H9 (cell line): ENCODE measurements around the gene KIF26B. TPM values are rescaled to one million over a fixed set of nuclear protein-coding genes. Genes with fewer than 3 reads are reported as not detected.

Experiments
- DNase-seq: peaks from one replicate; pipeline ENCODE4 v3.0.0-alpha.2; 2017
- H2AFZ ChIP-seq: one replicate; pipeline ENCODE4 v1.6.1; 2013; ENCODE audit warnings: mild to moderate bottlenecking, low read length, control low read depth, moderate library complexity
- H2AK5ac ChIP-seq: 2 replicates; pipeline ENCODE4 v1.6.1; 2013; ENCODE audit warnings: low read length, control low read depth, mixed read lengths; ENCODE audit not compliant: insufficient read length
- H2BK120ac ChIP-seq: one replicate; pipeline ENCODE4 v1.6.1; 2013; ENCODE audit warnings: low read depth, mild to moderate bottlenecking, low read length, control low read depth, inconsistent platforms; ENCODE audit not compliant: poor library complexity, severe bottlenecking
- H2BK12ac ChIP-seq: 2 replicates; pipeline ENCODE4 v1.6.1; 2013; ENCODE audit warnings: low read length, control low read depth, mixed read lengths, low read depth; ENCODE audit not compliant: insufficient read length
- H2BK15ac ChIP-seq: 2 replicates; pipeline ENCODE4 v1.6.1; 2013; ENCODE audit warnings: low read depth, low read length, control low read depth
- H2BK20ac ChIP-seq: one replicate; pipeline ENCODE4 v1.6.1; 2013; ENCODE audit warnings: low read depth, mild to moderate bottlenecking, low read length, control low read depth, inconsistent platforms; ENCODE audit not compliant: poor library complexity, severe bottlenecking
- H2BK5ac ChIP-seq: 2 replicates; pipeline ENCODE4 v1.6.1; 2013; ENCODE audit warnings: low read length, control low read depth, mixed read lengths; ENCODE audit not compliant: insufficient read length
- H3K14ac ChIP-seq: 2 replicates; pipeline ENCODE4 v1.6.1; 2013; ENCODE audit warnings: low read length, control low read depth; ENCODE audit not compliant: insufficient read depth
- H3K18ac ChIP-seq: 2 replicates; pipeline ENCODE4 v1.6.1; 2013; ENCODE audit warnings: low read depth, mild to moderate bottlenecking, mixed read lengths, low read length, control low read depth; ENCODE audit not compliant: insufficient read length
- H3K23ac ChIP-seq: 2 replicates; pipeline ENCODE4 v1.6.1; 2013; ENCODE audit warnings: low read length, control low read depth, mixed read lengths, low read depth; ENCODE audit not compliant: insufficient read length
- H3K23me2 ChIP-seq: 2 replicates; pipeline ENCODE4 v1.6.1; 2013; ENCODE audit warnings: low read depth, mild to moderate bottlenecking, mixed read lengths, low read length, control low read depth; ENCODE audit not compliant: insufficient read length, poor library complexity, severe bottlenecking
- H3K27ac ChIP-seq: 2 replicates; pipeline ENCODE4 v1.5.1; 2013; ENCODE audit warnings: low read length, control low read depth, mixed read lengths, low read depth; ENCODE audit not compliant: insufficient read length
- H3K27me3 ChIP-seq: 2 replicates; pipeline ENCODE4 v1.6.1; 2013; ENCODE audit warnings: low read length, control low read depth, inconsistent platforms; ENCODE audit not compliant: insufficient read depth
- H3K4ac ChIP-seq: 2 replicates; pipeline ENCODE4 v1.6.1; 2013; ENCODE audit warnings: low read depth, mild to moderate bottlenecking, control low read depth, inconsistent platforms, low read length, moderate library complexity
- H3K4me1 ChIP-seq: 2 replicates; pipeline ENCODE4 v1.6.1; 2013; ENCODE audit warnings: low read length, control low read depth, inconsistent platforms; ENCODE audit not compliant: insufficient read depth
- H3K4me2 ChIP-seq: 2 replicates; pipeline ENCODE4 v1.6.1; 2013; ENCODE audit warnings: low read length, control low read depth, mixed read lengths; ENCODE audit not compliant: insufficient read length, insufficient read depth
- H3K56ac ChIP-seq: 2 replicates; pipeline ENCODE4 v1.6.1; 2013; ENCODE audit warnings: low read depth, mild to moderate bottlenecking, mixed read lengths, low read length, control low read depth; ENCODE audit not compliant: insufficient read length
- H3K79me1 ChIP-seq: 2 replicates; pipeline ENCODE4 v1.6.1; 2013; ENCODE audit warnings: low read depth, mild to moderate bottlenecking, moderate library complexity, low read length, control low read depth, inconsistent platforms; ENCODE audit not compliant: insufficient read depth, poor library complexity, severe bottlenecking
- H3K79me2 ChIP-seq: 2 replicates; pipeline ENCODE4 v1.6.1; 2013; ENCODE audit warnings: low read length, control low read depth, inconsistent platforms; ENCODE audit not compliant: insufficient read depth
- H3K9ac ChIP-seq: 2 replicates; pipeline ENCODE4 v1.6.1; 2013; ENCODE audit warnings: low read length, control low read depth, mixed read lengths; ENCODE audit not compliant: insufficient read length; ENCODE audit errors: extremely low read depth
- H3K9me3 ChIP-seq: one replicate; pipeline ENCODE4 v1.6.1; 2013; ENCODE audit warnings: low read depth, low read length, inconsistent platforms; ENCODE audit not compliant: control insufficient read depth
- H3T11ph ChIP-seq: one replicate; pipeline ENCODE4 v1.6.1; 2013; ENCODE audit warnings: mild to moderate bottlenecking, low read length, control low read depth, inconsistent platforms
- H4K20me1 ChIP-seq: one replicate; pipeline ENCODE4 v1.6.1; 2013; ENCODE audit not compliant: control insufficient read depth, insufficient read length, insufficient read depth
- H4K5ac ChIP-seq: 2 replicates; pipeline ENCODE4 v1.6.1; 2013; ENCODE audit warnings: low read depth, mild to moderate bottlenecking, mixed read lengths, low read length, control low read depth; ENCODE audit not compliant: insufficient read length
- H4K8ac ChIP-seq: replicated peaks from 2 replicates; pipeline ENCODE4 v1.6.1; 2013; ENCODE audit warnings: low read length, control low read depth, mixed read lengths, low read depth; ENCODE audit not compliant: insufficient read length
- H4K91ac ChIP-seq: 2 replicates; pipeline ENCODE4 v1.6.1; 2013; ENCODE audit warnings: low read depth, mild to moderate bottlenecking, moderate library complexity, mixed read lengths, low read length, control low read depth; ENCODE audit not compliant: insufficient read length
- H3K27ac Mint-ChIP-seq, 3 experiments: 2 replicates in 2 of 3; 3 replicates in 1 of 3; pipeline ENCODE4 v1.8.0; 2020 to 2021; ENCODE audit warnings: mixed read lengths in 3 of 3, mild to moderate bottlenecking in 1 of 3, moderate library complexity in 1 of 3
- H3K27me3 Mint-ChIP-seq: 2 replicates; pipeline ENCODE4 v1.8.0; 2021; ENCODE audit warnings: low read depth, mild to moderate bottlenecking, moderate library complexity, mixed read lengths
- H3K36me3 Mint-ChIP-seq, 3 experiments: 2 replicates in 2 of 3; 3 replicates in 1 of 3; pipeline ENCODE4 v1.8.0; 2020 to 2021; ENCODE audit warnings: low read depth in 3 of 3, mixed read lengths in 3 of 3; ENCODE audit not compliant: insufficient read depth in 1 of 3
- H3K4me1 Mint-ChIP-seq, 2 experiments: 2 replicates each; pipeline ENCODE4 v1.8.0; 2020; ENCODE audit warnings: mixed read lengths in 2 of 2
- H3K4me3 Mint-ChIP-seq, 2 experiments: 2 replicates in 1 of 2; 3 replicates in 1 of 2; pipeline ENCODE4 v1.8.0; 2020 to 2021; ENCODE audit warnings: mild to moderate bottlenecking in 2 of 2, mixed read lengths in 2 of 2, moderate library complexity in 1 of 2
- H3K9me3 Mint-ChIP-seq, 2 experiments: 2 replicates in 1 of 2; 3 replicates in 1 of 2; pipeline ENCODE4 v1.8.0; 2020; ENCODE audit warnings: mild to moderate bottlenecking in 2 of 2, mixed read lengths in 2 of 2, moderate library complexity in 1 of 2
- WGBS: extraction: QIAGEN DNeasy Blood & Tissue Kit; methylation state at CpG from one replicate; pipeline ENCODE4 v1.1.7; 2013; ENCODE audit warnings: missing lambda C conversion rate, low lambda C conversion rate, mixed read lengths; ENCODE audit not compliant: insufficient read length; ENCODE audit errors: extremely low coverage; 5-methylcytosine and 5-hydroxymethylcytosine counted together
- long read RNA-seq: library from polyadenylated mRNA; unstranded; transcript quantifications from one replicate; pipeline ENCODE4 v2.0.0, GENCODE V29; 2020
- total RNA-seq: library from RNA; stranded (reverse); gene quantifications from 2 replicates; pipeline ENCODE4 v1.2.1, GENCODE V29; 2021
- TF ChIP-seq, protein P1 (sequence below): fragments of 200-600 bp; sonication (generic); conservative IDR thresholded peaks from 3 replicates; pipeline ENCODE4 v1.8.0; 2021; ENCODE audit warnings: antibody characterized with exemption, mild to moderate bottlenecking

Gene KIF26B
- 0.13 and 0.20 TPM in 2 replicates for total RNA-seq
- long read RNA-seq: 0 reads

DNA sequence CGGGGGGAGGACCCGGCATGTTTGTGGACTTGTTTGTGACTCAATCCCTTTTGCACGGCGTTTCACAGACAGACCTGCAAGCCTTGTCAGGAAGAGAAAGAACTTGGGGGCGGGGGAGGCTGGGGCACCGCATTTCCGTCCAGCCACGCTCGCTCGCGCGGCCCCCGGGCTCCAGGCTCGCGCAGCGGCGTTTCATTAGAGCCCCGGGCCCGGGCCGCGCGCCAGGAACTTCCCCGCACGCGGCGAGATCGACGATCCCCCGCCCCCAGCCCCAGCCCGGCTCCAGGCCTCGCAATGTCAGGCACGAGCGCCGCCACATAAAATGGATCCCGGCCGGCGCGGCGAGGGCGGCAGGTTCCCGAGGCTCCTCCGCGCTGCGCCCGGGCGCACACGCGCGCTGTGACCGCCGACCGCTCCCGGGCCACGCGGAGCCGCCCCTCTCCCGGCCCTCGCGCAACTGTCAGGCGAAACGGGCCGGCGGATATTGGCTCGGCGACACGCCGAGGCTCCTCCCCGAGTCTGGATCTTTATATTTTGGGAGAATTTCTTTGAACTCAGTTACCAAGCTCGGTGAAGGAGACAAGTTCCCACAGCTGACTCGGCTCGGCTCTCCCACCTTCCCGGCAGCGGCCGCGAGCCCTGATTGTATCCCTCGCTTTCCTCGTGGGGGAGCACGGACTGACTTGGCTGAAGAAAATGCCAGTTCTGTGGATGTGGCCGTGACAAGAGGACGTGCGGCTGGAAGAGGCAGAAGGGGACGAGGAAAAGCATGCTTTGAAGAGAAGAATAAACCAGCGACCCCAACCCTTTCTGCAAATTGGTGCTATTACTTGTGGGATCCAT is at the start of gene KIF26B:
Gene KIF26B, plus strand, starts transcription at position 557 of the 843 bp plus-strand sequence. CDS start 440 bp downstream, outside the sequence.
- no peaks in the 10 kb centered on the region; a peak in 1 of 5 replicates for H3K9me3 Mint-ChIP-seq
- peaks cover 23% of the 10 kb centered on the region; the same call in 1 of the 2 replicates for H3K27me3 ChIP-seq

More for the DNA sequence above, at the start of gene KIF26B:
- no peak within 1 kb of the TSS for H2BK12ac ChIP-seq
- Mint-ChIP-seq H3K4me1 (peaks cover 14 to 23% of the 10 kb centered on the region in 2 experiments), H3K4me3 (peak within 1 kb of the TSS; percentile 61 to 84), H3K27me3 (peaks cover 88% of the 10 kb centered on the region), H3K27ac (no peak within 1 kb of the TSS), H3K36me3 (no peaks in the 10 kb centered on the region)
- H4K91ac ChIP-seq: no peak within 1 kb of the TSS
- no peak within 1 kb of the TSS for H2BK20ac ChIP-seq
- peak; percentile 52 for DNase-seq
- no peak within 1 kb of the TSS for H3K4ac ChIP-seq
- H3K9me3 ChIP-seq: no peaks in the 10 kb centered on the region
- no peak within 1 kb of the TSS for H3K23ac ChIP-seq
- H3K23me2 ChIP-seq: peaks cover 24% of the 10 kb centered on the region
- H3T11ph ChIP-seq: no peak within 1 kb of the TSS
- no peak within 1 kb of the TSS; the same call in 1 of the 2 replicates for H3K14ac ChIP-seq
- H4K20me1 ChIP-seq: no peaks in the 10 kb centered on the region
- no CpG with 5 or more reads among the region's 83 CpGs for WGBS
- no peak within 1 kb of the TSS for H4K5ac ChIP-seq
- H2BK120ac ChIP-seq: no peak within 1 kb of the TSS
- peak within 1 kb of the TSS; percentile 81 for H3K4me2 ChIP-seq
- no peaks in the 10 kb centered on the region for H3K79me2 ChIP-seq
- H2AK5ac ChIP-seq: no peak within 1 kb of the TSS
- no peak within 1 kb of the TSS for H3K27ac ChIP-seq
- TF ChIP-seq, protein P1, sequence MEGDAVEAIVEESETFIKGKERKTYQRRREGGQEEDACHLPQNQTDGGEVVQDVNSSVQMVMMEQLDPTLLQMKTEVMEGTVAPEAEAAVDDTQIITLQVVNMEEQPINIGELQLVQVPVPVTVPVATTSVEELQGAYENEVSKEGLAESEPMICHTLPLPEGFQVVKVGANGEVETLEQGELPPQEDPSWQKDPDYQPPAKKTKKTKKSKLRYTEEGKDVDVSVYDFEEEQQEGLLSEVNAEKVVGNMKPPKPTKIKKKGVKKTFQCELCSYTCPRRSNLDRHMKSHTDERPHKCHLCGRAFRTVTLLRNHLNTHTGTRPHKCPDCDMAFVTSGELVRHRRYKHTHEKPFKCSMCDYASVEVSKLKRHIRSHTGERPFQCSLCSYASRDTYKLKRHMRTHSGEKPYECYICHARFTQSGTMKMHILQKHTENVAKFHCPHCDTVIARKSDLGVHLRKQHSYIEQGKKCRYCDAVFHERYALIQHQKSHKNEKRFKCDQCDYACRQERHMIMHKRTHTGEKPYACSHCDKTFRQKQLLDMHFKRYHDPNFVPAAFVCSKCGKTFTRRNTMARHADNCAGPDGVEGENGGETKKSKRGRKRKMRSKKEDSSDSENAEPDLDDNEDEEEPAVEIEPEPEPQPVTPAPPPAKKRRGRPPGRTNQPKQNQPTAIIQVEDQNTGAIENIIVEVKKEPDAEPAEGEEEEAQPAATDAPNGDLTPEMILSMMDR: no peak
- H3K79me1 ChIP-seq: no peaks in the 10 kb centered on the region
- no peak within 1 kb of the TSS for H2BK5ac ChIP-seq
- H3K4me1 ChIP-seq: no peaks in the 10 kb centered on the region
- H4K8ac ChIP-seq: no peak within 1 kb of the TSS
- H3K18ac ChIP-seq: no peak within 1 kb of the TSS
- H3K9ac ChIP-seq: no peak within 1 kb of the TSS
- no peak within 1 kb of the TSS for H3K56ac ChIP-seq
- no peak within 1 kb of the TSS for H2BK15ac ChIP-seq
- no peak within 1 kb of the TSS for H2AFZ ChIP-seq
